DND-41 (cell line): ENCODE measurements around the gene IFT122.

Experiments used
- CTCF ChIP-seq: IDR thresholded peaks from 2 replicates; pipeline ENCODE4 v1.5.1; 2012; ENCODE audit warnings: borderline replicate concordance, low read length, moderate library complexity, mild to moderate bottlenecking; ENCODE audit not compliant: poor library complexity, severe bottlenecking; ENCODE audit errors: extremely low read depth
- EZH2 ChIP-seq: IDR thresholded peaks from 3 replicates; pipeline ENCODE4 v1.6.1; 2012; ENCODE audit warnings: borderline replicate concordance, low read depth, mild to moderate bottlenecking, moderate library complexity, low read length, inconsistent platforms; ENCODE audit not compliant: severe bottlenecking

GRCh38 chr3:129424185-129424841 lies 15.7 kb upstream of the IFT122 start:
- TF ChIP-seq EZH2 (no peak), CTCF (no peak)
